ENCODE results near the gene LYRM4. TPM values are rescaled to one million over a fixed set of nuclear protein-coding genes. Genes with fewer than 3 reads are reported as not detected.

LYRM4 gene
- polyA plus RNA-seq, 1 donor = 26.7 TPM

- Histone ChIP-seq H3K27me3 (ENCODE audit: control insufficient read depth, insufficient read depth, low read length) (no peaks in the 10 kb centered on the region), H3K4me3 (ENCODE audit: low read length) (no peak overlapping the region), H3K9me3 (ENCODE audit: control insufficient read depth, low read depth, low read length) (no peaks in the 10 kb centered on the region), H3K27ac (ENCODE audit: low read length) (no peak overlapping the region), H3K36me3 (ENCODE audit: control insufficient read depth, insufficient read depth, low read length) (no peaks in the 10 kb centered on the region), H3K4me1 (ENCODE audit: control insufficient read depth, insufficient read depth, low read length) (no peaks in the 10 kb centered on the region)
- DNase-seq = no peak
- WGBS (ENCODE audit: insufficient coverage, low lambda C conversion rate) = 80% methylated on average over 1 of the region's 6 CpGs
Observed at GRCh38 chr6:5285081-5285480, 24.3 kb upstream of the LYRM4 start.

- WGBS (ENCODE audit: insufficient coverage, low lambda C conversion rate) = no CpG with 5 or more reads among the region's 9 CpGs
- no peaks in the 10 kb centered on the region for H3K27me3 ChIP-seq (ENCODE audit: control insufficient read depth, insufficient read depth, low read length)
- H3K4me3 ChIP-seq (ENCODE audit: low read length) = no peak overlapping the region
- no peaks in the 10 kb centered on the region for H3K36me3 ChIP-seq (ENCODE audit: control insufficient read depth, insufficient read depth, low read length)
- no peak for DNase-seq
- H3K9me3 ChIP-seq (ENCODE audit: control insufficient read depth, low read depth, low read length) = no peaks in the 10 kb centered on the region
- H3K4me1 ChIP-seq (ENCODE audit: control insufficient read depth, insufficient read depth, low read length) = no peaks in the 10 kb centered on the region
- no peak overlapping the region for H3K27ac ChIP-seq (ENCODE audit: low read length)
Observed at GRCh38 chr6:5282191-5282623, 21.5 kb upstream of the LYRM4 start.

- Histone ChIP-seq H3K36me3 (ENCODE audit: control insufficient read depth, insufficient read depth, low read length) (no peaks in the 10 kb centered on the region), H3K27ac (ENCODE audit: low read length) (no peak overlapping the region), H3K27me3 (ENCODE audit: control insufficient read depth, insufficient read depth, low read length) (no peaks in the 10 kb centered on the region), H3K4me1 (ENCODE audit: control insufficient read depth, insufficient read depth, low read length) (no peaks in the 10 kb centered on the region), H3K9me3 (ENCODE audit: control insufficient read depth, low read depth, low read length) (no peaks in the 10 kb centered on the region), H3K4me3 (ENCODE audit: low read length) (no peak overlapping the region)
- DNase-seq = no peak
- WGBS (ENCODE audit: insufficient coverage, low lambda C conversion rate) = no CpG with 5 or more reads among the region's 2 CpGs
Observed at GRCh38 chr6:5280920-5281319, 20.2 kb upstream of the LYRM4 start.

GRCh38 chr6:5279891-5280338 is 19.2 kb upstream of the LYRM4 start:
- Histone ChIP-seq H3K36me3 (ENCODE audit: control insufficient read depth, insufficient read depth, low read length) (no peaks in the 10 kb centered on the region), H3K27me3 (ENCODE audit: control insufficient read depth, insufficient read depth, low read length) (no peaks in the 10 kb centered on the region), H3K4me3 (ENCODE audit: low read length) (no peak overlapping the region), H3K9me3 (ENCODE audit: control insufficient read depth, low read depth, low read length) (no peaks in the 10 kb centered on the region), H3K4me1 (ENCODE audit: control insufficient read depth, insufficient read depth, low read length) (no peaks in the 10 kb centered on the region), H3K27ac (ENCODE audit: low read length) (no peak overlapping the region)
- DNase-seq = no peak
- no CpG with 5 or more reads among the region's 2 CpGs for WGBS (ENCODE audit: insufficient coverage, low lambda C conversion rate)

- H3K27ac ChIP-seq (ENCODE audit: low read length) = no peak overlapping the region
- no peaks in the 10 kb centered on the region for H3K27me3 ChIP-seq (ENCODE audit: control insufficient read depth, insufficient read depth, low read length)
- no peak overlapping the region for H3K4me3 ChIP-seq (ENCODE audit: low read length)
- H3K4me1 ChIP-seq (ENCODE audit: control insufficient read depth, insufficient read depth, low read length) = no peaks in the 10 kb centered on the region
- no peaks in the 10 kb centered on the region for H3K36me3 ChIP-seq (ENCODE audit: control insufficient read depth, insufficient read depth, low read length)
- no peak for DNase-seq
- no CpG with 5 or more reads among the region's 3 CpGs for WGBS (ENCODE audit: insufficient coverage, low lambda C conversion rate)
- no peaks in the 10 kb centered on the region for H3K9me3 ChIP-seq (ENCODE audit: control insufficient read depth, low read depth, low read length)
Observed at GRCh38 chr6:5278565-5279120, 17.9 kb upstream of the LYRM4 start.

- Histone ChIP-seq H3K9me3 (ENCODE audit: control insufficient read depth, low read depth, low read length) (no peaks in the 10 kb centered on the region), H3K27me3 (ENCODE audit: control insufficient read depth, insufficient read depth, low read length) (no peaks in the 10 kb centered on the region), H3K36me3 (ENCODE audit: control insufficient read depth, insufficient read depth, low read length) (no peaks in the 10 kb centered on the region), H3K4me1 (ENCODE audit: control insufficient read depth, insufficient read depth, low read length) (no peaks in the 10 kb centered on the region), H3K27ac (ENCODE audit: low read length) (no peak overlapping the region), H3K4me3 (ENCODE audit: low read length) (no peak overlapping the region)
- WGBS (ENCODE audit: insufficient coverage, low lambda C conversion rate) = 77% methylated on average over 4 of the region's 5 CpGs
- DNase-seq = no peak
Observed at GRCh38 chr6:5278047-5278446, 17.3 kb upstream of the LYRM4 start.

- no peaks in the 10 kb centered on the region for H3K27me3 ChIP-seq (ENCODE audit: control insufficient read depth, insufficient read depth, low read length)
- no peak for DNase-seq
- no peaks in the 10 kb centered on the region for H3K4me1 ChIP-seq (ENCODE audit: control insufficient read depth, insufficient read depth, low read length)
- WGBS (ENCODE audit: insufficient coverage, low lambda C conversion rate) = 100% methylated on average over 1 of the region's 3 CpGs
- H3K27ac ChIP-seq (ENCODE audit: low read length) = no peak overlapping the region
- no peak overlapping the region for H3K4me3 ChIP-seq (ENCODE audit: low read length)
- no peaks in the 10 kb centered on the region for H3K9me3 ChIP-seq (ENCODE audit: control insufficient read depth, low read depth, low read length)
- H3K36me3 ChIP-seq (ENCODE audit: control insufficient read depth, insufficient read depth, low read length) = no peaks in the 10 kb centered on the region
Observed at GRCh38 chr6:5277589-5277988, 16.8 kb upstream of the LYRM4 start.

- Histone ChIP-seq H3K27ac (ENCODE audit: low read length) (no peak overlapping the region), H3K9me3 (ENCODE audit: control insufficient read depth, low read depth, low read length) (no peaks in the 10 kb centered on the region), H3K4me3 (ENCODE audit: low read length) (no peak overlapping the region), H3K27me3 (ENCODE audit: control insufficient read depth, insufficient read depth, low read length) (no peaks in the 10 kb centered on the region), H3K36me3 (ENCODE audit: control insufficient read depth, insufficient read depth, low read length) (no peaks in the 10 kb centered on the region), H3K4me1 (ENCODE audit: control insufficient read depth, insufficient read depth, low read length) (no peaks in the 10 kb centered on the region)
- DNase-seq = no peak
- WGBS (ENCODE audit: insufficient coverage, low lambda C conversion rate) = no CpG with 5 or more reads among the region's 2 CpGs
Observed at GRCh38 chr6:5276581-5276980, 15.8 kb upstream of the LYRM4 start.

GRCh38 chr6:5275497-5275896 is 14.7 kb upstream of the LYRM4 start:
- Histone ChIP-seq H3K36me3 (ENCODE audit: control insufficient read depth, insufficient read depth, low read length) (no peaks in the 10 kb centered on the region), H3K27me3 (ENCODE audit: control insufficient read depth, insufficient read depth, low read length) (no peaks in the 10 kb centered on the region), H3K27ac (ENCODE audit: low read length) (no peak overlapping the region), H3K4me3 (ENCODE audit: low read length) (no peak overlapping the region), H3K4me1 (ENCODE audit: control insufficient read depth, insufficient read depth, low read length) (no peaks in the 10 kb centered on the region), H3K9me3 (ENCODE audit: control insufficient read depth, low read depth, low read length) (no peaks in the 10 kb centered on the region)
- DNase-seq = no peak
- WGBS (ENCODE audit: insufficient coverage, low lambda C conversion rate) = no CpG with 5 or more reads among the region's 2 CpGs

GRCh38 chr6:5274231-5274630 is 13.5 kb upstream of the LYRM4 start:
- H3K9me3 ChIP-seq (ENCODE audit: control insufficient read depth, low read depth, low read length) = no peaks in the 10 kb centered on the region
- WGBS (ENCODE audit: insufficient coverage, low lambda C conversion rate) = no CpG with 5 or more reads among the region's 3 CpGs
- no peak overlapping the region for H3K4me3 ChIP-seq (ENCODE audit: low read length)
- no peaks in the 10 kb centered on the region for H3K27me3 ChIP-seq (ENCODE audit: control insufficient read depth, insufficient read depth, low read length)
- no peak overlapping the region for H3K27ac ChIP-seq (ENCODE audit: low read length)
- no peaks in the 10 kb centered on the region for H3K36me3 ChIP-seq (ENCODE audit: control insufficient read depth, insufficient read depth, low read length)
- no peaks in the 10 kb centered on the region for H3K4me1 ChIP-seq (ENCODE audit: control insufficient read depth, insufficient read depth, low read length)
- DNase-seq = no peak

- Histone ChIP-seq H3K4me1 (ENCODE audit: control insufficient read depth, insufficient read depth, low read length) (no peaks in the 10 kb centered on the region), H3K27ac (ENCODE audit: low read length) (no peak overlapping the region), H3K27me3 (ENCODE audit: control insufficient read depth, insufficient read depth, low read length) (no peaks in the 10 kb centered on the region), H3K4me3 (ENCODE audit: low read length) (no peak overlapping the region), H3K36me3 (ENCODE audit: control insufficient read depth, insufficient read depth, low read length) (no peaks in the 10 kb centered on the region), H3K9me3 (ENCODE audit: control insufficient read depth, low read depth, low read length) (no peaks in the 10 kb centered on the region)
- WGBS (ENCODE audit: insufficient coverage, low lambda C conversion rate) = 100% methylated on average over 1 of the region's 6 CpGs
- no peak for DNase-seq
Observed at GRCh38 chr6:5271926-5272325, 11.2 kb upstream of the LYRM4 start.

Measured in large intestine (tissue), 3 donors.